GM13976 (cell line): ENCODE measurements around the gene TTC23L.

Source experiments
- DNase-seq: peaks from one replicate; pipeline ENCODE4 v3.0.0; 2012; ENCODE audit warnings: low spot score
- in situ Hi-C: fragments of 300-500 bp; cut with MboI; formaldehyde crosslinking; loops from one replicate; pipeline ENCODE4 v1.12.0; 2022; ENCODE audit warnings: low sequenced_read_pairs, mixed read lengths, inconsistent platforms; ENCODE audit not compliant: unreplicated experiment
- TF ChIP-seq, protein P1 (sequence below): IDR thresholded peaks from 2 replicates; pipeline ENCODE4 v1.5.1; 2012; ENCODE audit warnings: borderline replicate concordance, mild to moderate bottlenecking; ENCODE audit not compliant: insufficient read depth; ENCODE audit errors: extremely low read depth, missing control alignments, control extremely low read depth

Gene TTC23L

DNA sequence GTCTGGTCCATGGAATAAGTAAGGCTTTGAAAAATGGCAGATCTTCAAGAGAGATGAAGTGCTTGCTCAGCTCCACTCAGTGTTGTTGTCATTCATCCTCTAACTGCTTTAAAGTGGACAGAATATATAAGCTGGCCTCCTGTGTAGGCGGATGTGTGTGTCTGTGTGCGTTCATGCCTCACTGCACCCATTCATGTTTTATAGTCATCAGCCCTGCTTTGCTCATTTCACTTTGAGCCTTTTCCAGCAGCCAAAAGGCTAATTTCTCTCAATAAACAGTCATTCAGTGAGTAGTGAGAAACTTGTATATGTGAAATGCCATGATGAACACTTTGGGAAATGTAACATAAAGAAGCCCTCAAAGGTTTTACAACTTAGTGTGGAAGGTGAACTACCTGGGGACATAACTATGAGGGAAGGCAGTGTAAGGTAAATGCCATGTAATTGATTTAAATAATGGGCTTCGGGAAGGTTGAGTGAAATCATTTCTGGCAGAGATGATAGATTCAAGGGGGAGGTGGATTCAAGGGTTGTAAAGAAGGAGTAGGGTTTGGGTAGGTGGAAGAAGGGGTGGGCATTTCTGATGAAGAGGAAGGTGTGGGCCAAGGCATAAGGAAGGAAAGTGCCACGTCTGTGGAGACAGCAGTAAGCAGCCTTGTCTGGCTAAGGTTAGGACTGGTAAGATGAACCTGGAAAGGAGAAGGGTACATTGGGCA is 15.7 kb downstream of the TTC23L start:
- in situ Hi-C loops: no loop called here
- peak; percentile 61 for DNase-seq
- TF ChIP-seq, protein P1, sequence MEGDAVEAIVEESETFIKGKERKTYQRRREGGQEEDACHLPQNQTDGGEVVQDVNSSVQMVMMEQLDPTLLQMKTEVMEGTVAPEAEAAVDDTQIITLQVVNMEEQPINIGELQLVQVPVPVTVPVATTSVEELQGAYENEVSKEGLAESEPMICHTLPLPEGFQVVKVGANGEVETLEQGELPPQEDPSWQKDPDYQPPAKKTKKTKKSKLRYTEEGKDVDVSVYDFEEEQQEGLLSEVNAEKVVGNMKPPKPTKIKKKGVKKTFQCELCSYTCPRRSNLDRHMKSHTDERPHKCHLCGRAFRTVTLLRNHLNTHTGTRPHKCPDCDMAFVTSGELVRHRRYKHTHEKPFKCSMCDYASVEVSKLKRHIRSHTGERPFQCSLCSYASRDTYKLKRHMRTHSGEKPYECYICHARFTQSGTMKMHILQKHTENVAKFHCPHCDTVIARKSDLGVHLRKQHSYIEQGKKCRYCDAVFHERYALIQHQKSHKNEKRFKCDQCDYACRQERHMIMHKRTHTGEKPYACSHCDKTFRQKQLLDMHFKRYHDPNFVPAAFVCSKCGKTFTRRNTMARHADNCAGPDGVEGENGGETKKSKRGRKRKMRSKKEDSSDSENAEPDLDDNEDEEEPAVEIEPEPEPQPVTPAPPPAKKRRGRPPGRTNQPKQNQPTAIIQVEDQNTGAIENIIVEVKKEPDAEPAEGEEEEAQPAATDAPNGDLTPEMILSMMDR: no peak

DNA sequence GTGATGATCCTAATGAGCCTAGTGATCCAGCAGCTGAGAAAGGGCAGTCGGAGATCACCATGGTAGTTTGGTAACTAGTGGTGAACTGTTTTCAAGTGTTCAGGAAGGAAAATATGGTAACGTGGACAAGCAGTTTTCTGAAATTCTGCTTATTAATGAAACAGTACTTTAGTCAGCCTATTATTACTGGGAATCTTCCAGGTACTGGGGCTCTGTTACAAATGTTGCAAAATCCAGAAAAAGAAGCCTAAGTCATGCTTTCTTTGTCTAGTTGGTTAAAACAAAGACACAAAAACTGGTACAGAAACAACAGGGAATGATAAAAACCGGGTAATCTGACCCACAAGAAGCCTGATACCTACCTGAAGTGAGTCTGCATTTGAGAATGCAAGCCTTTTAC is 18.2 kb downstream of the TTC23L start:
- DNase-seq: no peak
- TF ChIP-seq, protein P1: no peak
- in situ Hi-C loops: no loop called here

DNA sequence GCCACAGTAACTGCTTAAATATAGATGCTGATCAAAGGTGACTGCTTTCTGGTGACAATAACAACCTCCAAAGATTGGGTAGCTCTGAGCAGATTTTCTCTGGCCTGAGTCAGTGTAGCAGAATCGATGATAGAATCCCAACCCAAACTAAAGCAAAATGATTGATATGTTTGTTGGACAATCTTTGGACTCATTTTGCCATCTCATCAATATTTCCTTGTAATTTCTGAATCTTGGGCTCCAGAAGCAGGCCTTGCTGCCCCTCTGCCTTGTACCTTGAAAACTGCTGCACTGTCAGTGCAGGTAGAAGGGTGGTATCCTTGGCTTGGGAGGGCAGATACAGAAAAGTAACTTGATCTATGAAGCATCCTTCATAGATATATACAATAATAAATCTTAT is 18.9 kb downstream of the TTC23L start:
- in situ Hi-C loops: no loop called here
- TF ChIP-seq, protein P1: no peak
- DNase-seq: no peak

DNA sequence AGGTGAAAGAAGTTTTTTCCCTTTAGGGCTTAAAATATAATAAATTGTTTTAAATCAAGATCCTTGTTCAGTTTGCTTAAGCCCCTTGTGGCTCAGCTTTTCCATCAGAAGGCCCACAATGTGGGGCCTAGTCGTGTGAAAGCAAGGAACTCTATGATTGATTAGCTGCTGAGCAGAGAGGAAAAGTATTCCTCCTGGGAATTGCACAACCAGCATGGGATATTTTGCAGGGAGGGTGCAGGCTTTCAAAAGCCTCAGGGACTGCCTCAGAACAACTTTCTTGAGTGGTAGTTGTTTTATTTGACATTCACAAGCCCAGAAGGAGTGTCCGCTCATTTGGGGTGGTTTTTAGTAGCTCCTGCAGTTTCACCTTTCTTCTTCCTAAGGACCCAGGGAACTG is 19.8 kb downstream of the TTC23L start:
- TF ChIP-seq, protein P1: no peak
- in situ Hi-C loops: no loop called here
- DNase-seq: no peak

DNA sequence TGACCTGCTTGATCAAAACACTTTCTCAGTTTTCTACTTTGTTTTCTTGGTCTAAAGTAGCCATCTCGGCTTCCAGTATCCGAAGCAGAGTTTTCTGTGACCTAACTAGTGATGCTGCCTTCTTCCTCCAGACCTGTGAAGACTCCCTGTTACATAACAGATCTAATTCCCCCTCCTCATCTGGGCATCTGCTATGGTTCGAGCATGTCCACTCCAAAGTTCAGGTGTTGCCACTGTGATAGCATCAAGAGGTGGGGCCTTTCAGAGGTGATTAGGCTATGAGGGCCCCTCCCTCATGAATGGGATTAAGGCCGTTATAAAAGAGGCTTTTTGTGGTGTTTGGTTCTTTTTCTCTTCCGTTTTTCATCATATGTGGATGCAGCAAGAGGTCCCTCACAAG is 20.3 kb downstream of the TTC23L start:
- in situ Hi-C loops: no loop called here
- no peak for DNase-seq
- TF ChIP-seq, protein P1: no peak

DNA sequence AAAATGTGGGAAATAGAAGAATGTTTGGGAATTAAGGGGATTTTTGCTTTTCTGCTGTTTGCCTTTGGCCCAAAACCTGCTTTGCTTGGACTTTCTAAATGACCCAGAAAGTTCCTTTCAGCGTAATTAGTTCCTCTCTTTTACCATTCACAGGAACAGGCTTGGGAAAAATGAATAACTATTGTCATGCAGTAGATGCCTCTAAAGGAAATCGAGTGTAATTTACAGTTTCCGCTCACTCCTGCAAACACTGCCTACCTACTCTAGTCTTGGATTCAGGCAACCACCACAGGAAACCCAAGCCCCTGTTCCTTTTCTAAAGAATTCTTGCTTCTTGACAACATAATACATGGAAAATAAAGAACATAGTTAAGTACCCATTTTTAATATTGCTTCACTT is 25.0 kb downstream of the TTC23L start:
- in situ Hi-C loops: no loop called here
- TF ChIP-seq, protein P1: no peak
- DNase-seq: no peak
